ENCODE measurements around the gene CTPS1.

CTPS1 gene

DNA sequence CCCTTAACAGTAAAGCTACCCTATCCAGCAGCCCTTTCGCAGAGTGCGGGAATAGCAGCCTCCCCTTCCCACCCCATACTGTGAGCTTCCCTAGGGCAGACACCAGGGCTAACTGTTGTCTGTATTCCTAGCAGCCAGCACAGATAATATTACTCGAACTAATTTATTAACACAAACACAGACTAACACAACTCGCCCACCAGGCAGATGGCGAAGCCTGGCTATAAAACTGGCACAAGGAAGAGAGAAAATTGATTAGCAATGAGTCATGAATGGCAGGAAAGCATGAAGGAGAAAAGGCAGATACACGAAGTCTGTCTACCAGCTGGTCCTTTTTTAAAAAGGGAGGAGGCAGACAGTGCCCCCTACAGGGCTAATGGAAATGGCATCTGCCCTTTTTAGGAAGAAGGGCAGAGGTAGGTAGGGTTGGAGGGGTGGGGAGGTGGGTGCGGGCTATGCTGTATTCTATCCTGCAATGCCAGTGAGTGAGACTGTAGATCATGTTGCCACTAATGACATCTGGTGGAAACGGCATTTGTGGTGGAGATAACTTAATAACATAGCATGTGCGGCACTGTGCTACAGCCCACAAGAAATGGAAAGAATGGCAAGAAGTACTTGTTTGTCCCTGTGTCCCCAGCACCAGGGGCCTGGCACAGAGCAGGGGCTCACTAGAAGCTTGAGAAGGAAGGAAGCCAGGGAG, 30.6 kb upstream of the CTPS1 start:
- H3K27me3 ChIP-seq = no peaks in the 10 kb centered on the region
- H3K9me3 ChIP-seq = no peaks in the 10 kb centered on the region
- no peaks in the 10 kb centered on the region for H3K36me3 ChIP-seq
- 0 out of 2 replicates have a peak, but pooled peaks cover 2% of the 10 kb centered on the region for H3K4me1 ChIP-seq
- TF ChIP-seq, protein P1, sequence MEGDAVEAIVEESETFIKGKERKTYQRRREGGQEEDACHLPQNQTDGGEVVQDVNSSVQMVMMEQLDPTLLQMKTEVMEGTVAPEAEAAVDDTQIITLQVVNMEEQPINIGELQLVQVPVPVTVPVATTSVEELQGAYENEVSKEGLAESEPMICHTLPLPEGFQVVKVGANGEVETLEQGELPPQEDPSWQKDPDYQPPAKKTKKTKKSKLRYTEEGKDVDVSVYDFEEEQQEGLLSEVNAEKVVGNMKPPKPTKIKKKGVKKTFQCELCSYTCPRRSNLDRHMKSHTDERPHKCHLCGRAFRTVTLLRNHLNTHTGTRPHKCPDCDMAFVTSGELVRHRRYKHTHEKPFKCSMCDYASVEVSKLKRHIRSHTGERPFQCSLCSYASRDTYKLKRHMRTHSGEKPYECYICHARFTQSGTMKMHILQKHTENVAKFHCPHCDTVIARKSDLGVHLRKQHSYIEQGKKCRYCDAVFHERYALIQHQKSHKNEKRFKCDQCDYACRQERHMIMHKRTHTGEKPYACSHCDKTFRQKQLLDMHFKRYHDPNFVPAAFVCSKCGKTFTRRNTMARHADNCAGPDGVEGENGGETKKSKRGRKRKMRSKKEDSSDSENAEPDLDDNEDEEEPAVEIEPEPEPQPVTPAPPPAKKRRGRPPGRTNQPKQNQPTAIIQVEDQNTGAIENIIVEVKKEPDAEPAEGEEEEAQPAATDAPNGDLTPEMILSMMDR (IDR thresholded peaks at IDR 0.05; ENCODE audit: low read depth, low read length) = peak; percentile 68
- no peak overlapping the region for H3K4me3 ChIP-seq (ENCODE audit: low read depth, low read length)
- peak; percentile 60 for DNase-seq

DNA sequence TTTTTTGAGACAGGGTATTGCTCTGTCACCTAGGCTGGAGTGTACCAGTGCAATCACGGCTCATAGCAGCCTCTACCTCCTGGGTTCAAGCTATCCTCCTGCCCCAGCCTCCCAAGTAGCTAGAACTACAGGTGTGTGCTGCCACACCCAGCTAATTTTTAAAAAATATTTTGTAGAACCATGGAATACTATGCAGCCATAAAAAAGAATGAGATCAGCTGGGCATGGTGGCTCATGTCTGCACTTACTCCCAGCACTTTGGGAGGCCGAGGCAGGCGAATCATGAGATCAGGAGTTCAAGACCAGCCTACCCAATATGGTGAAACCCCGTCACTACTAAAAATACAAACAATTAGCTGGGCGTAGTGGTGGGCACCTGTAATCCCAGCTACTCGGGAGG, 29.9 kb upstream of the CTPS1 start:
- Histone ChIP-seq H3K4me3 (ENCODE audit: low read depth, low read length) (no peak overlapping the region), H3K4me1 (0 out of 2 replicates have a peak, but pooled peaks cover 2% of the 10 kb centered on the region), H3K36me3 (no peaks in the 10 kb centered on the region), H3K9me3 (no peaks in the 10 kb centered on the region), H3K27me3 (no peaks in the 10 kb centered on the region)
- no peak for DNase-seq
- TF ChIP-seq, protein P1 (IDR thresholded peaks at IDR 0.05; ENCODE audit: low read depth, low read length) = no peak

DNA sequence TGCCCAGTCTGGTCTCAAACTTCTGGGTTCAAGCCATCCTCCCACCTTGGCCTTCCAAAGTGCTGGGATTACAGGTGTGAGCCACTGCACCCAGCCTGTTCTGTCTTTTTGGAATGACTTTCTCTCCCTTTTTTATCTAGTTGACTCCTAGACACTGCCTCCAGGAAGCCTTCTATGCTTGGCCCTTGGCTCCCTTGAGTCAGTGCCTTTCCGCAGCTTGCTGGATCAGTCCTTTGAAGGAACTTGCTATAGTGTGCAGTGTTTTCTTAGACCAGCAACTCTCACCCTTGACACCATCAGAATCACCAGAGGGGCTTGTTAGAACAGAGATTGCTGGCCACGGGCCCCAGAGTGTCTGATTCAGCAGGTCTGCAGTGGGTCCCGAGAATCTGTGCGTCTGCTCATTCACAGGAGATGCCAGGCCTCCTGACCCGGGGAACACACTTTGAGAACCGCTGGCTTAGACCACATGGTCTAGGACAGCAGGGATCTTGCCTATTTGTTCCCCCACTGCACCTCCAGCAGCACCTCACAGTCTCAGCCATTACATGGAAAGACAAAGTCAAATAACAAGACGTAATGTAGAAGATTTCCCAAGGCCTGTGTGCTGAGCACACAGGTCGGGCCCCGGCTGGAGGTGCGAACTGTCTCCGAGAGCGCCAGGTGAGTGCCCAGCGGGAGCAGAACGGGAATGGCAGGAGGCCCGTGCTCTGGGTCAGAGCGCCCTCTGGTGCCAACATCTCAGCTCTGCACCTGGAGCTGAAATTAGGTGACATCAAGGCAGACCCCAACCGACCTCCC, 27.4 kb upstream of the CTPS1 start:
- Histone ChIP-seq H3K4me3 (ENCODE audit: low read depth, low read length) (no peak overlapping the region), H3K36me3 (no peaks in the 10 kb centered on the region), H3K4me1 (0 out of 2 replicates have a peak, but pooled peaks cover 2% of the 10 kb centered on the region), H3K27me3 (no peaks in the 10 kb centered on the region), H3K9me3 (no peaks in the 10 kb centered on the region)
- TF ChIP-seq, protein P1 (IDR thresholded peaks at IDR 0.05; ENCODE audit: low read depth, low read length) = peak; percentile 77
- DNase-seq = peak; percentile 62

DNA sequence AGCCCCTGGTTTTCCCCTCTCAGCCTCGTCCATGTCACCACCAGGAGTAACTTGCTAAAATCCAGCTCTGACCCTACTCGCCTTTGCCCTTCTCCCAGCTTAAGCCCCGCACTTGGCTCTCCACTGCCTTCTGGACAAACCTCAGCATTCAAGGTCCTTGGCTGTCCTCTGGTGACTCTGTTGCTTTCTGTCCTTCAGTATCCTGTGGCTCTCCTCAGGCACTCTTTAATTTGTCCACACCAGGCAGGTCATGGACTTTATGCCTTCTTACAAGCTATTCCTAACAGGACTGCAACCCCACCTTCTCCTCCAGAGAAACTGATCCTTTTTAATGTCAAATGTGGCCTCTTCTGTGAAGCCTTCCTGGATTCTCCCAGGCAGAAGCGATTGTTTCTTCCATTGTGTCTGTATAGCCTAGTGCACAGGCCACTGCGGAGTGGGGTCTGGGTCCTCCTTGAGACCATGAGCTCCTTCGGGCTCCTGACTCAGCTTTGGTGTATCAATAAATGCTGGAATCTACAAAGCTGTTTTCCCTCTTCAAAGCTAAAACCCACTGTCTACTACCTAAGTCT, 26.7 kb upstream of the CTPS1 start:
- Histone ChIP-seq H3K4me3 (ENCODE audit: low read depth, low read length) (no peak overlapping the region), H3K9me3 (no peaks in the 10 kb centered on the region), H3K36me3 (no peaks in the 10 kb centered on the region), H3K4me1 (0 out of 2 replicates have a peak, but pooled peaks cover 2% of the 10 kb centered on the region), H3K27me3 (no peaks in the 10 kb centered on the region)
- TF ChIP-seq, protein P1 (IDR thresholded peaks at IDR 0.05; ENCODE audit: low read depth, low read length) = no peak
- no peak for DNase-seq

DNA sequence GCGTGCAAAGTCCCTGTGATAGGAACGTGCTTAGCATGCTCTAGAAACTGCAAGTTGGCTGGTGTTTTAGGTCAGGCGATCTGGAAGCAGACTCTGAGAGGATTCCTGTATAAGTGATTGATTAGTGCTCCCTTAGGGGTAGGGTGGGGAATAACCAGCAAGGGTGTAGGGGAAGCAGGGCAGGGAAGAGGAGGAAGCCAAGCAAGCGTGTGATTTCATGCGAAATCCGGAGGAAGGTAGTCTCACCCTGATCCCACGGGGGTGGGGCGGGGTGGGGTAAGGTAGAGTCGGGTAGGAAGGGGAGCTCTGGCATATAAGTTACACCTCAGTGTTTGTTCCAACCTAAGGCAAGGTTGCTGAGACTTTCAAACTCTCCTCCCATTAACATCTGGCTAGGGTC, 24.9 kb upstream of the CTPS1 start:
- Histone ChIP-seq H3K4me3 (ENCODE audit: low read depth, low read length) (no peak overlapping the region), H3K36me3 (no peaks in the 10 kb centered on the region)
- TF ChIP-seq, protein P1 (IDR thresholded peaks at IDR 0.05; ENCODE audit: low read depth, low read length) = no peak

More for the DNA sequence above, 24.9 kb upstream of the CTPS1 start:
- Histone ChIP-seq H3K9me3 (no peaks in the 10 kb centered on the region), H3K4me1 (no peaks in the 10 kb centered on the region), H3K27me3 (no peaks in the 10 kb centered on the region)
- no peak for DNase-seq
